K562 (cell line): ENCODE measurements around the gene C3. TPM values are rescaled to one million over a fixed set of nuclear protein-coding genes. Genes with fewer than 3 reads are reported as not detected.

Experiments
- CBFA2T2 ChIP-seq: fragments of 450-650 bp; conservative IDR thresholded peaks from 2 replicates; pipeline ENCODE4 v1.6.1; 2017; ENCODE audit warnings: mild to moderate bottlenecking
- CBFB ChIP-seq: sonication (generic); formaldehyde crosslinking; IDR thresholded peaks from 2 replicates; pipeline ENCODE4 v1.4.0; 2020; ENCODE audit warnings: mild to moderate bottlenecking, missing genetic modification reagents
- CBX3 ChIP-seq, 2 experiments: IDR thresholded peaks; 1 replicate in 1 of 2; 2 replicates in 1 of 2; pipeline ENCODE4 v1.6.1; 2012; ENCODE audit warnings: inconsistent platforms in 2 of 2, low read length in 2 of 2, borderline replicate concordance in 1 of 2, control low read depth in 1 of 2
- ELF4 ChIP-seq: fragments of 450-650 bp; formaldehyde crosslinking; IDR thresholded peaks from 2 replicates; pipeline ENCODE4 v1.4.0; 2022; ENCODE audit warnings: missing genetic modification characterization
- GATA2 ChIP-seq: sonication (generic); formaldehyde crosslinking; IDR thresholded peaks from 2 replicates; pipeline ENCODE4 v1.4.0; 2020; ENCODE audit warnings: mild to moderate bottlenecking, missing genetic modification reagents
- HEY1 ChIP-seq: fragments of 250-450 bp; sonication (Bioruptor Pico); IDR thresholded peaks from 2 replicates; pipeline ENCODE4 v1.5.0; 2020; ENCODE audit warnings: mild to moderate bottlenecking, moderate library complexity, borderline replicate concordance
- HLTF ChIP-seq: fragments of 450-650 bp; IDR thresholded peaks from 2 replicates; pipeline ENCODE4 v1.6.1; 2016
- IFI16 ChIP-seq: fragments of 250-450 bp; sonication (Bioruptor Pico); IDR thresholded peaks from 2 replicates; pipeline ENCODE4 v2.1.2; 2022; ENCODE audit warnings: mild to moderate bottlenecking, inconsistent platforms
- MTA2 ChIP-seq: fragments of 450-650 bp; IDR thresholded peaks from 2 replicates; pipeline ENCODE4 v1.6.1; 2016; ENCODE audit warnings: low read depth
- NCOA1 ChIP-seq: fragments of 450-650 bp; IDR thresholded peaks from 2 replicates; pipeline ENCODE4 v1.6.1; 2016; ENCODE audit warnings: low read depth
- PHF21A ChIP-seq: fragments of 450-650 bp; IDR thresholded peaks from 2 replicates; pipeline ENCODE4 v1.6.1; 2017; ENCODE audit warnings: low read depth, borderline replicate concordance
- PPARD ChIP-seq: fragments of 250-450 bp; sonication (Bioruptor Pico); IDR thresholded peaks from 2 replicates; pipeline ENCODE4 v1.8.0; 2022; ENCODE audit warnings: inconsistent platforms, mild to moderate bottlenecking, moderate library complexity
- SMARCA4 ChIP-seq: fragments of 450-650 bp; IDR thresholded peaks from 2 replicates; pipeline ENCODE4 v1.6.1; 2016
- SNRNP70 ChIP-seq: fragments of 200-400 bp; formaldehyde crosslinking; optimal IDR thresholded peaks from 2 replicates; pipeline ENCODE3; 2017; ENCODE audit warnings: low read depth, low read length
- ZBTB1 ChIP-seq: sonication (generic); formaldehyde crosslinking; IDR thresholded peaks from 2 replicates; pipeline ENCODE4 v1.8.1; 2023; ENCODE audit warnings: missing genetic modification reagents, low read depth, mild to moderate bottlenecking, borderline replicate concordance
- ZC3H8 ChIP-seq: fragments of 450-650 bp; IDR thresholded peaks from 2 replicates; pipeline ENCODE4 v1.6.1; 2017
- ZNF224 ChIP-seq: sonication (generic); formaldehyde crosslinking; IDR thresholded peaks from 2 replicates; pipeline ENCODE4 v1.8.0; 2022; ENCODE audit warnings: mild to moderate bottlenecking, missing genetic modification reagents
- ZNF780A ChIP-seq: fragments of 250-450 bp; sonication (Bioruptor Pico); IDR thresholded peaks from 2 replicates; pipeline ENCODE4 v1.5.0; 2021; ENCODE audit warnings: mild to moderate bottlenecking
- polyA plus RNA-seq, 8 experiments: library from polyadenylated mRNA; depleted of rRNA in 4 of 8; stranded (reverse) in 5 of 8; unstranded in 3 of 8; fragments of >200 nt; fragmentation: Nextera tagmentation in 2 of 8; fragmentation: Illumina TruSeq in 1 of 8; extraction: Ambion mirVana in 2 of 8; extraction: Trizol in 1 of 8; gene quantifications; 2 replicates each; pipeline versions ENCODE4 v1.2.1 to v1.2.3, GENCODE V29; 2011 to 2014; ENCODE audit warnings: inconsistent platforms in 1 of 8, missing spikeins in 1 of 8
- total RNA-seq, 7 experiments: library from RNA; depleted of rRNA in 6 of 7; stranded (reverse); fragments of >200 nt in 6 of 7; fragmentation: Illumina TruSeq in 2 of 7; extraction: Trizol in 2 of 7; gene quantifications; 2 replicates each; pipeline versions ENCODE4 v1.2.1 to v1.2.3, GENCODE V29; 2011 to 2021; ENCODE audit warnings: low replicate concordance in 1 of 7
- TF ChIP-seq, protein P1 (sequence below): fragments of 450-650 bp; IDR thresholded peaks from 2 replicates; pipeline ENCODE4 v1.6.1; 2018; ENCODE audit warnings: mild to moderate bottlenecking, low read depth; ENCODE audit not compliant: partially characterized antibody
- TF ChIP-seq, protein P2 (sequence below): sonication (generic); formaldehyde crosslinking; IDR thresholded peaks from 2 replicates; pipeline ENCODE4 v1.8.0; 2022; ENCODE audit warnings: mild to moderate bottlenecking, low read depth, missing genetic modification reagents
- TF ChIP-seq, protein P3 (sequence below): fragments of 450-650 bp; formaldehyde crosslinking; IDR thresholded peaks from 2 replicates; pipeline ENCODE4 v1.4.0; 2022; ENCODE audit warnings: missing genetic modification characterization
- TF ChIP-seq, protein P4 (sequence below): fragments of 450-650 bp; IDR thresholded peaks from 2 replicates; pipeline ENCODE4 v1.6.1; 2016; ENCODE audit warnings: antibody characterized with exemption

Gene C3
- total and polyA plus RNA-seq, 9 of the 15 experiments (the other 6 are each of a cell fraction or from before 2014, with no cell fraction given): 0.59 to 10.6 (median 2.2) TPM

DNA sequence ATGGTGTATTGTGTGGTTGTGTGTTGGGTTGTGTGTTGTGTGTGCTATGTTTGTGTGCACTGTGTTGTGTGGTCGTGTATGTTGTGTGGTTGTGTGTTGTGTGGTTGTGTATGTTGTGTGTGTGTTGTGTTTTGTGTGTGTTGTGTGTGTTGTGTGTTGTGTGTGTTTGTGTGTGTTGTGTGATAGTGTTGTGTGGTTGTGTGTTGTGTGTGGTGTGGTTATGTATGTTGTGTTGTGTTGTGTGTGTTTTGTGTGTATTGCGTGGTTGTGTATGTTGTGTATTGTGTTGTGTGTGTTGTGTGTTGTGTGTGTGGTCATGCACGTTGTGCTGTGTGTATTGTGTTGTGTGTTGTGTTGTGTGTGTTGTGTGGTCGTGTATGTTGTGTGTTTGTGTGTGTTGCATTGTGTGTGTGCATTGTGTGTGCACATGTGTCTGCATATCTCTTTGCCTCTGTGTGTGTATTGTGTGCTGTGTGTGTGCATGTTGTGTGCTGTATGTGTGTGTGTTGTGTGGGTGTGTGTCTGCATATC, 2.9 kb downstream of the C3 start (continued):
- TF ChIP-seq, protein P1, sequence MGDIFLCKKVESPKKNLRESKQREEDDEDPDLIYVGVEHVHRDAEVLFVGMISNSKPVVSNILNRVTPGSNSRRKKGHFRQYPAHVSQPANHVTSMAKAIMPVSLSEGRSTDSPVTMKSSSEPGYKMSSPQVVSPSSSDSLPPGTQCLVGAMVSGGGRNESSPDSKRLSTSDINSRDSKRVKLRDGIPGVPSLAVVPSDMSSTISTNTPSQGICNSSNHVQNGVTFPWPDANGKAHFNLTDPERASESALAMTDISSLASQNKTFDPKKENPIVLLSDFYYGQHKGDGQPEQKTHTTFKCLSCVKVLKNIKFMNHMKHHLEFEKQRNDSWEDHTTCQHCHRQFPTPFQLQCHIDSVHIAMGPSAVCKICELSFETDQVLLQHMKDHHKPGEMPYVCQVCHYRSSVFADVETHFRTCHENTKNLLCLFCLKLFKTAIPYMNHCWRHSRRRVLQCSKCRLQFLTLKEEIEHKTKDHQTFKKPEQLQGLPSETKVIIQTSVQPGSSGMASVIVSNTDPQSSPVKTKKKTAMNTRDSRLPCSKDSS: peak; percentile 74
- TF ChIP-seq ELF4 (CRISPR knock-in tag): peak; percentile 59; the same call in 1 of the 2 replicates
- no peak for TF ChIP-seq IFI16 (CRISPR knock-in tag)
- TF ChIP-seq, protein P2, sequence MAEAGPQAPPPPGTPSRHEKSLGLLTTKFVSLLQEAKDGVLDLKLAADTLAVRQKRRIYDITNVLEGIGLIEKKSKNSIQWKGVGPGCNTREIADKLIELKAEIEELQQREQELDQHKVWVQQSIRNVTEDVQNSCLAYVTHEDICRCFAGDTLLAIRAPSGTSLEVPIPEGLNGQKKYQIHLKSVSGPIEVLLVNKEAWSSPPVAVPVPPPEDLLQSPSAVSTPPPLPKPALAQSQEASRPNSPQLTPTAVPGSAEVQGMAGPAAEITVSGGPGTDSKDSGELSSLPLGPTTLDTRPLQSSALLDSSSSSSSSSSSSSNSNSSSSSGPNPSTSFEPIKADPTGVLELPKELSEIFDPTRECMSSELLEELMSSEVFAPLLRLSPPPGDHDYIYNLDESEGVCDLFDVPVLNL: peak; percentile 88
- TF ChIP-seq, protein P3, sequence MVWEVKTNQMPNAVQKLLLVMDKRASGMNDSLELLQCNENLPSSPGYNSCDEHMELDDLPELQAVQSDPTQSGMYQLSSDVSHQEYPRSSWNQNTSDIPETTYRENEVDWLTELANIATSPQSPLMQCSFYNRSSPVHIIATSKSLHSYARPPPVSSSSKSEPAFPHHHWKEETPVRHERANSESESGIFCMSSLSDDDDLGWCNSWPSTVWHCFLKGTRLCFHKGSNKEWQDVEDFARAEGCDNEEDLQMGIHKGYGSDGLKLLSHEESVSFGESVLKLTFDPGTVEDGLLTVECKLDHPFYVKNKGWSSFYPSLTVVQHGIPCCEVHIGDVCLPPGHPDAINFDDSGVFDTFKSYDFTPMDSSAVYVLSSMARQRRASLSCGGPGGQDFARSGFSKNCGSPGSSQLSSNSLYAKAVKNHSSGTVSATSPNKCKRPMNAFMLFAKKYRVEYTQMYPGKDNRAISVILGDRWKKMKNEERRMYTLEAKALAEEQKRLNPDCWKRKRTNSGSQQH (CRISPR knock-in tag): peak; percentile 93
- peak; percentile 62 for TF ChIP-seq MTA2
- 0 out of 2 replicates have a peak, but pooled peaks have one; percentile 65 for TF ChIP-seq PHF21A
- 0 out of 2 replicates have a peak, but pooled peaks have one; percentile 1 for TF ChIP-seq CBFA2T2
- no peak for TF ChIP-seq ZNF780A
- peak; percentile 98 for TF ChIP-seq HLTF
- TF ChIP-seq NCOA1: peak; percentile 67; the same call in 1 of the 2 replicates
- no peak for TF ChIP-seq SNRNP70
- TF ChIP-seq GATA2 (CRISPR knock-in tag): peak; percentile 52; the same call in 1 of the 2 replicates
- peak; percentile 56; the same call in 1 of the 2 replicates for TF ChIP-seq ZBTB1 (CRISPR knock-in tag)
- TF ChIP-seq HEY1: no peak
- TF ChIP-seq ZNF224 (CRISPR knock-in tag): peak; percentile 95
- peak; percentile 86 for TF ChIP-seq SMARCA4
- TF ChIP-seq CBFB (CRISPR knock-in tag): peak; percentile 96
- TF ChIP-seq PPARD: no peak
- peak in 1 of 2 experiments; percentile 90; a peak in 2 of 3 replicates for TF ChIP-seq CBX3 (IDR thresholded peaks at IDR 0.05; ENCODE audit: borderline replicate concordance in 1 of 2, low read length in 2 of 2)
- TF ChIP-seq ZC3H8: peak; percentile 90; the same call in 1 of the 2 replicates
- TF ChIP-seq, protein P4, sequence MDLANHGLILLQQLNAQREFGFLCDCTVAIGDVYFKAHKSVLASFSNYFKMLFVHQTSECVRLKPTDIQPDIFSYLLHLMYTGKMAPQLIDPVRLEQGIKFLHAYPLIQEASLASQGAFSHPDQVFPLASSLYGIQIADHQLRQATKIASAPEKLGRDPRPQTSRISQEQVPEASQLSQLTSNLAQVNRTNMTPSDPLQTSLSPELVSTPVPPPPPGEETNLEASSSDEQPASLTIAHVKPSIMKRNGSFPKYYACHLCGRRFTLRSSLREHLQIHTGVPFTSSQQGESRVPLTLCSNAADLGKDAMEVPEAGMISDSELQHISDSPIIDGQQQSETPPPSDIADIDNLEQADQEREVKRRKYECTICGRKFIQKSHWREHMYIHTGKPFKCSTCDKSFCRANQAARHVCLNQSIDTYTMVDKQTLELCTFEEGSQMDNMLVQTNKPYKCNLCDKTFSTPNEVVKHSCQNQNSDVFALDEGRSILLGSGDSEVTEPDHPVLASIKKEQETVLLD: peak; percentile 87
